Measurements from ENCODE around the gene BARHL1. TPM values are rescaled to one million over a fixed set of nuclear protein-coding genes. Genes with fewer than 3 reads are reported as not detected.

The BARHL1 gene
- total and polyA plus RNA-seq, 2 experiments from 2014 or later: not detected

- TF ChIP-seq CTCF (IDR thresholded peaks at IDR 0.05; ENCODE audit: low read depth, low read length): no peak
- Histone ChIP-seq H3K27me3 (no peaks in the 10 kb centered on the region), H3K4me3 (no peak overlapping the region), H3K9me3 (ENCODE audit: low read depth) (no peaks in the 10 kb centered on the region), H3K27ac (no peak overlapping the region), H3K36me3 (no peaks in the 10 kb centered on the region), H3K4me1 (ENCODE audit: low read depth) (peaks cover 15% of the 10 kb centered on the region)
- DNase-seq (ENCODE audit: low read depth in 1 of 2, low spot score in 1 of 2): no peak
These were observed 26.2 kb upstream of the BARHL1 start for GRCh38 chr9:132556235-132556634.

GRCh38 chr9:132556714-132557113, 25.7 kb upstream of the BARHL1 start:
- Histone ChIP-seq H3K36me3 (no peaks in the 10 kb centered on the region), H3K27me3 (no peaks in the 10 kb centered on the region), H3K9me3 (ENCODE audit: low read depth) (no peaks in the 10 kb centered on the region), H3K27ac (no peak overlapping the region), H3K4me1 (ENCODE audit: low read depth) (peaks cover 20% of the 10 kb centered on the region), H3K4me3 (no peak overlapping the region)
- no peak for DNase-seq (ENCODE audit: low read depth in 1 of 2, low spot score in 1 of 2)
- TF ChIP-seq CTCF (IDR thresholded peaks at IDR 0.05; ENCODE audit: low read depth, low read length): no peak

GRCh38 chr9:132557159-132557558, 25.2 kb upstream of the BARHL1 start:
- no peaks in the 10 kb centered on the region for H3K36me3 ChIP-seq
- TF ChIP-seq CTCF (IDR thresholded peaks at IDR 0.05; ENCODE audit: low read depth, low read length): no peak
- H3K27me3 ChIP-seq: no peaks in the 10 kb centered on the region
- H3K4me1 ChIP-seq (ENCODE audit: low read depth): peaks cover 24% of the 10 kb centered on the region
- no peak overlapping the region for H3K4me3 ChIP-seq
- H3K9me3 ChIP-seq (ENCODE audit: low read depth): no peaks in the 10 kb centered on the region
- H3K27ac ChIP-seq: no peak overlapping the region
- DNase-seq (ENCODE audit: low read depth in 1 of 2, low spot score in 1 of 2): no peak

GRCh38 chr9:132559711-132560110, 22.7 kb upstream of the BARHL1 start:
- TF ChIP-seq CTCF (IDR thresholded peaks at IDR 0.05; ENCODE audit: low read depth, low read length): no peak
- Histone ChIP-seq H3K4me3 (no peak overlapping the region), H3K4me1 (ENCODE audit: low read depth) (peaks cover 26% of the 10 kb centered on the region), H3K27ac (no peak overlapping the region), H3K27me3 (no peaks in the 10 kb centered on the region), H3K36me3 (no peaks in the 10 kb centered on the region), H3K9me3 (ENCODE audit: low read depth) (no peaks in the 10 kb centered on the region)
- no peak for DNase-seq (ENCODE audit: low read depth in 1 of 2, low spot score in 1 of 2)

- peak in 1 of 2 donors; percentile 45 for DNase-seq (ENCODE audit: low read depth in 1 of 2, low spot score in 1 of 2)
- Histone ChIP-seq H3K4me1 (ENCODE audit: low read depth) (peaks cover 26% of the 10 kb centered on the region), H3K9me3 (ENCODE audit: low read depth) (no peaks in the 10 kb centered on the region), H3K36me3 (no peaks in the 10 kb centered on the region), H3K27ac (peak overlapping the region; percentile 5), H3K27me3 (no peaks in the 10 kb centered on the region), H3K4me3 (no peak overlapping the region)
- TF ChIP-seq CTCF (IDR thresholded peaks at IDR 0.05; ENCODE audit: low read depth, low read length): no peak
These were observed 21.7 kb upstream of the BARHL1 start for GRCh38 chr9:132560616-132561202.

GRCh38 chr9:132562306-132562573, 20.2 kb upstream of the BARHL1 start:
- no peak for DNase-seq (ENCODE audit: low read depth in 1 of 2, low spot score in 1 of 2)
- Histone ChIP-seq H3K27ac (no peak overlapping the region), H3K4me3 (no peak overlapping the region), H3K9me3 (ENCODE audit: low read depth) (no peaks in the 10 kb centered on the region), H3K4me1 (ENCODE audit: low read depth) (peaks cover 26% of the 10 kb centered on the region), H3K27me3 (no peaks in the 10 kb centered on the region), H3K36me3 (no peaks in the 10 kb centered on the region)
- no peak for TF ChIP-seq CTCF (IDR thresholded peaks at IDR 0.05; ENCODE audit: low read depth, low read length)

Measured in cardiac muscle cell (in vitro differentiated cells and primary cell).